MM.1S (cell line): ENCODE data around the gene ADNP2.
A peak's percentile ranks its signal among the peaks of the same experiment; 100 is the strongest.

Source experiments
- DNase-seq: peaks from one replicate; pipeline ENCODE4 v3.0.0-alpha.2; 2015
- H2AFZ ChIP-seq: fragments of 300-600 bp; sonication (generic); 2 replicates; pipeline ENCODE4 v1.6.0; 2016; ENCODE audit warnings: antibody characterized with exemption, low read length
- H3F3A ChIP-seq: fragments of 300-600 bp; sonication (generic); 2 replicates; pipeline ENCODE4 v1.6.1; 2016; ENCODE audit warnings: mild to moderate bottlenecking, antibody characterized with exemption, low read length, moderate library complexity, mixed read lengths; ENCODE audit not compliant: insufficient read depth
- H3K27ac ChIP-seq: fragments of 300-600 bp; sonication (generic); 2 replicates; pipeline ENCODE4 v1.5.1; 2016; ENCODE audit warnings: mild to moderate bottlenecking, low read length
- H3K27me3 ChIP-seq: fragments of 300-600 bp; sonication (generic); replicated peaks from 2 replicates; pipeline ENCODE4 v1.6.0; 2016; ENCODE audit warnings: low read length; ENCODE audit not compliant: insufficient read depth
- H3K36me3 ChIP-seq: fragments of 300-600 bp; sonication (generic); replicated peaks from 2 replicates; pipeline ENCODE4 v1.6.1; 2016; ENCODE audit warnings: mild to moderate bottlenecking, low read length, mixed read lengths; ENCODE audit not compliant: insufficient read depth
- H3K4me1 ChIP-seq: fragments of 300-600 bp; sonication (generic); 2 replicates; pipeline ENCODE4 v1.6.1; 2016; ENCODE audit warnings: low read length, mixed read lengths
- H3K4me2 ChIP-seq: fragments of 300-600 bp; sonication (generic); 2 replicates; pipeline ENCODE4 v1.6.0; 2016; ENCODE audit warnings: low read depth, low read length
- H3K4me3 ChIP-seq: fragments of 300-600 bp; sonication (generic); 2 replicates; pipeline ENCODE4 v1.5.1; 2016; ENCODE audit warnings: low read length, mixed read lengths
- H3K79me2 ChIP-seq: fragments of 300-600 bp; sonication (generic); 2 replicates; pipeline ENCODE4 v1.6.1; 2016; ENCODE audit warnings: mixed run types, low read length, mixed read lengths
- H3K9ac ChIP-seq: fragments of 300-600 bp; sonication (generic); 2 replicates; pipeline ENCODE4 v1.6.1; 2016; ENCODE audit warnings: low read length, mixed read lengths
- H3K9me2 ChIP-seq: fragments of 300-600 bp; sonication (generic); replicated peaks from 2 replicates; pipeline ENCODE4 v1.6.1; 2016; ENCODE audit warnings: mild to moderate bottlenecking, low read length, mixed read lengths; ENCODE audit not compliant: insufficient read depth
- H3K9me3 ChIP-seq: fragments of 300-600 bp; sonication (generic); replicated peaks from 2 replicates; pipeline ENCODE4 v1.6.1; 2016; ENCODE audit warnings: mild to moderate bottlenecking, low read length, mixed read lengths; ENCODE audit not compliant: insufficient read depth
- H4K20me1 ChIP-seq: fragments of 300-600 bp; sonication (generic); 2 replicates; pipeline ENCODE4 v1.6.1; 2016; ENCODE audit warnings: mild to moderate bottlenecking, low read length, moderate library complexity, mixed read lengths; ENCODE audit not compliant: insufficient read depth
- EZH2 ChIP-seq: fragments of 300-600 bp; sonication (generic); optimal IDR thresholded peaks from 2 replicates; pipeline ENCODE3; 2017; ENCODE audit warnings: low read depth, mild to moderate bottlenecking, antibody characterized with exemption, low read length, mixed read lengths
- EZH2phosphoT487 ChIP-seq: fragments of 300-600 bp; sonication (generic); IDR thresholded peaks from 2 replicates; pipeline ENCODE4 v1.6.1; 2018; ENCODE audit warnings: antibody characterized with exemption, low read length
- TF ChIP-seq, protein P1 (sequence below): fragments of 300-600 bp; sonication (generic); IDR thresholded peaks from 2 replicates; pipeline ENCODE4 v1.5.1; 2016; ENCODE audit warnings: antibody characterized with exemption, low read length, mixed read lengths

The ADNP2 gene

DNA sequence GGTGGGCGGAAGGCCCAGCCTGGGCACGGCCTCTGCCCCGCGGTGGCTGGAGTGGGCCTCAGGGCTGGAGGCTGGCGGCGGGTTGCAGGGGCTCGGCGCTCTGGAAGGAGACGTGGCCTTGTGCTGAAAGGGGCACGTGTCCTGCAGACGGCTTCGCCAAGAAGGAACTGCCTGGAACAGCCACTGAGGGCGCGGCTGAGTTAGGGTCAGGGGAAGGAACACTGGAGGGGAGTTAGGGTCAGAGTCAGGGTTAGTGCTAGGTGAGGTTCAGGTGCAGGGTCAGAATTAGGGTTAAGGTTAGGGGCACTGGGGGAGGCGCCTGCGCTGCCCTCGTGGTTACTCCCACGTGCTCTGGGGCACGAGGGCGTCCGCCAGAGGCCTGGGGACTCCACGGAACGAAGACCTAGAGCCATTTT lies 933 bp upstream of the ADNP2 start:
- no peak overlapping the region for H3K4me2 ChIP-seq
- H3K36me3 ChIP-seq, result no peaks in the 10 kb centered on the region
- H2AFZ ChIP-seq, result no peak overlapping the region
- peaks cover 27% of the 10 kb centered on the region for H3K79me2 ChIP-seq
- no peaks in the 10 kb centered on the region for H4K20me1 ChIP-seq
- no peak overlapping the region for H3K4me3 ChIP-seq
- H3F3A ChIP-seq, result peaks cover 3% of the 10 kb centered on the region; the same call in 1 of the 2 replicates
- no peaks in the 10 kb centered on the region for H3K27me3 ChIP-seq
- no peak for DNase-seq
- TF ChIP-seq, protein P1, sequence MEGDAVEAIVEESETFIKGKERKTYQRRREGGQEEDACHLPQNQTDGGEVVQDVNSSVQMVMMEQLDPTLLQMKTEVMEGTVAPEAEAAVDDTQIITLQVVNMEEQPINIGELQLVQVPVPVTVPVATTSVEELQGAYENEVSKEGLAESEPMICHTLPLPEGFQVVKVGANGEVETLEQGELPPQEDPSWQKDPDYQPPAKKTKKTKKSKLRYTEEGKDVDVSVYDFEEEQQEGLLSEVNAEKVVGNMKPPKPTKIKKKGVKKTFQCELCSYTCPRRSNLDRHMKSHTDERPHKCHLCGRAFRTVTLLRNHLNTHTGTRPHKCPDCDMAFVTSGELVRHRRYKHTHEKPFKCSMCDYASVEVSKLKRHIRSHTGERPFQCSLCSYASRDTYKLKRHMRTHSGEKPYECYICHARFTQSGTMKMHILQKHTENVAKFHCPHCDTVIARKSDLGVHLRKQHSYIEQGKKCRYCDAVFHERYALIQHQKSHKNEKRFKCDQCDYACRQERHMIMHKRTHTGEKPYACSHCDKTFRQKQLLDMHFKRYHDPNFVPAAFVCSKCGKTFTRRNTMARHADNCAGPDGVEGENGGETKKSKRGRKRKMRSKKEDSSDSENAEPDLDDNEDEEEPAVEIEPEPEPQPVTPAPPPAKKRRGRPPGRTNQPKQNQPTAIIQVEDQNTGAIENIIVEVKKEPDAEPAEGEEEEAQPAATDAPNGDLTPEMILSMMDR, result no peak
- TF ChIP-seq EZH2 (no peak), EZH2phosphoT487 (no peak)
- no peaks in the 10 kb centered on the region for H3K9me2 ChIP-seq
- H3K4me1 ChIP-seq, result no peaks in the 10 kb centered on the region
- H3K27ac ChIP-seq, result no peak overlapping the region
- no peak overlapping the region for H3K9ac ChIP-seq
- no peaks in the 10 kb centered on the region for H3K9me3 ChIP-seq

DNA sequence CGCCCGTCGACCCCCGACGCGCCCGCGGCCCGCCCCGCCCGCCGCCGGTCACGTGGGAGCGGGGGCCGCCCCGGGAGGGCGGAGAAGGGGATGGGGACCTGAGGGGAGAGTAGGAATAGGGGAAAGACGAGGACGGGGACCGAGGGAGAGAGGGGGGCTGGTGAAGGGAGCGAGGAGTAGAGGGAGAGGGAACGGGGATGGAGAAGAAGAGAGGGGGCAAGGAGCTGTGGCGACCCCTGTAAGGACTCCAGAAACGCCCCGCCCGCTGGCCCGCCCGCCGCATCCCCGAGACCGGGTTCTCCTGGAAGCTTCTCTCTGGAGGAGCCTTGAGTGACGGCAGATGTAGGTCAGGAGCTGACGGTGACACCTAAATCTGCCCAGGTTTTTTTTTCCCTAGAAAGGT lies 615 bp downstream of the ADNP2 start:
- Histone ChIP-seq H3K9ac (peak overlapping the region; percentile 45; the same call in 1 of the 2 replicates), H3K36me3 (no peaks in the 10 kb centered on the region), H3K27me3 (no peaks in the 10 kb centered on the region), H3K9me2 (no peaks in the 10 kb centered on the region), H3K79me2 (peaks cover 42% of the 10 kb centered on the region), H4K20me1 (no peaks in the 10 kb centered on the region), H3K27ac (no peak overlapping the region), H3K9me3 (no peaks in the 10 kb centered on the region), H3K4me3 (peak overlapping the region; percentile 44), H3K4me2 (peak overlapping the region; percentile 18; the same call in 1 of the 2 replicates), H2AFZ (no peak overlapping the region), H3K4me1 (no peaks in the 10 kb centered on the region), H3F3A (peaks cover 3% of the 10 kb centered on the region; the same call in 1 of the 2 replicates)
- TF ChIP-seq EZH2phosphoT487 (no peak), EZH2 (no peak)
- TF ChIP-seq, protein P1, result no peak
- no peak for DNase-seq

DNA sequence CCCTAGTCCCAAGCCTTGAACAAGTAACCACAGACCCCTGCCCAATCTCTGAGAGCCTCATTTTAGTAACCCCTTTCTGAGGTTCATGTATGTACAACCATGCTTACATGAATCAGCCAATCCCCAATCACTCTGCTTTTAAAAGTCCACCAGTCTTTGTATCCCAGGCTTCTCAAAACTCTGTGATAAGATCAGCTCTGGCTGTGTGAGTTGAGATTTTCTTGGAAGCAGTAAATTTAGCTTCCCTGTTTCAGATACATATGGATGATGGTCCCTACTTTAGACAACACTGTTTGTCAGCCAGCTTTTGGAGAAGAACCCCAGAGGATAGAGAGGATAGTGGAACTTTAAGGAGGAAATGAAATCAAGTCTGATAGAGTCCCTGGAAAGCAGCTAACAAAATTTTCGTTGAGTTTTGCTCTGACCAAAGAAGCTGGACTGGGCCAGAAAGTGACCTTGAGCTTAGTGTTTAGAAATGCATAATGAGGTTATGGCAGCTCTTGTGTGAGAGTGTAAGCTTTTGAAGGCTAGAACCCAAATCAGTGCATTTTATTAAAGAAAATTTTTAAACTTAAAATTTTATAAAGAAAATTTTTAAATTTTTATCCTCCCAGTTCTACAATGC lies 3.7 kb downstream of the ADNP2 start:
- Histone ChIP-seq H3K36me3 (no peaks in the 10 kb centered on the region; the same call in 1 of the 2 replicates), H3K27me3 (no peaks in the 10 kb centered on the region), H3K4me2 (no peak overlapping the region), H3K9me3 (no peaks in the 10 kb centered on the region), H3K9me2 (no peaks in the 10 kb centered on the region), H3K79me2 (peaks cover 61% of the 10 kb centered on the region), H3K27ac (no peak overlapping the region), H2AFZ (no peak overlapping the region), H3F3A (peaks cover 3% of the 10 kb centered on the region; the same call in 1 of the 2 replicates), H4K20me1 (no peaks in the 10 kb centered on the region), H3K4me1 (no peaks in the 10 kb centered on the region), H3K9ac (no peak overlapping the region), H3K4me3 (no peak overlapping the region)
- TF ChIP-seq, protein P1, result no peak
- no peak for TF ChIP-seq EZH2
- TF ChIP-seq EZH2phosphoT487, result no peak
- no peak for DNase-seq
